A673 (cell line): ENCODE data around the gene S100A14.

Source experiments
- EZH2 ChIP-seq: fragments of 200-600 bp; sonication (generic); IDR thresholded peaks from 2 replicates; pipeline ENCODE4 v1.6.1; 2017; ENCODE audit warnings: borderline replicate concordance, low read depth, mild to moderate bottlenecking, mixed read lengths, antibody characterized with exemption, low read length; ENCODE audit not compliant: poor library complexity, severe bottlenecking
- TF ChIP-seq, protein P1 (sequence below): fragments of 300-800, 200-600 bp; sonication (generic); conservative IDR thresholded peaks from 2 replicates; pipeline ENCODE4 v1.5.1; 2017; ENCODE audit warnings: low read depth, mild to moderate bottlenecking, antibody characterized with exemption, low read length, moderate library complexity, mixed read lengths

DNA sequence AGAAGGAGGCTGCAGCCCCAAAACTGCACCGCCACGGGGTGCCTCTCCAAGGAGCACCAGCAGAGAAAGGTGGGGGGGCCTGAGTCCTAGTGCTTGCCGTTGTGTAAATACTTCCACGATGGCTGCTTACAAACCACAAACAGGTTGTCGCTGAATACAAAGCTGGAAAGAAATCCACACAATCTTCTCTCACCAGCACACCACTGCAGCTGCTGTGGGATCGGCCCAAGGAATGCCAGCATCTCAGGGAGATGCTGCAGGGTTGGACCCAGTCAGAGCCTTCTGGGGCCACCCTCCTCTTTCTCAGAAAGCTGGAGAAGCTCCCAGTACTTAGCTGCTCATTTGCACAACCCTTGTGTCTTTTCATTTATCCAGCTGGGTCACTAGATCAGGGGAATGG is 3.0 kb upstream of the S100A14 start:
- TF ChIP-seq, protein P1, sequence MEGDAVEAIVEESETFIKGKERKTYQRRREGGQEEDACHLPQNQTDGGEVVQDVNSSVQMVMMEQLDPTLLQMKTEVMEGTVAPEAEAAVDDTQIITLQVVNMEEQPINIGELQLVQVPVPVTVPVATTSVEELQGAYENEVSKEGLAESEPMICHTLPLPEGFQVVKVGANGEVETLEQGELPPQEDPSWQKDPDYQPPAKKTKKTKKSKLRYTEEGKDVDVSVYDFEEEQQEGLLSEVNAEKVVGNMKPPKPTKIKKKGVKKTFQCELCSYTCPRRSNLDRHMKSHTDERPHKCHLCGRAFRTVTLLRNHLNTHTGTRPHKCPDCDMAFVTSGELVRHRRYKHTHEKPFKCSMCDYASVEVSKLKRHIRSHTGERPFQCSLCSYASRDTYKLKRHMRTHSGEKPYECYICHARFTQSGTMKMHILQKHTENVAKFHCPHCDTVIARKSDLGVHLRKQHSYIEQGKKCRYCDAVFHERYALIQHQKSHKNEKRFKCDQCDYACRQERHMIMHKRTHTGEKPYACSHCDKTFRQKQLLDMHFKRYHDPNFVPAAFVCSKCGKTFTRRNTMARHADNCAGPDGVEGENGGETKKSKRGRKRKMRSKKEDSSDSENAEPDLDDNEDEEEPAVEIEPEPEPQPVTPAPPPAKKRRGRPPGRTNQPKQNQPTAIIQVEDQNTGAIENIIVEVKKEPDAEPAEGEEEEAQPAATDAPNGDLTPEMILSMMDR: no peak
- TF ChIP-seq EZH2: no peak
